ENCODE measurements around the gene ETNK1.

Gene ETNK1

DNA sequence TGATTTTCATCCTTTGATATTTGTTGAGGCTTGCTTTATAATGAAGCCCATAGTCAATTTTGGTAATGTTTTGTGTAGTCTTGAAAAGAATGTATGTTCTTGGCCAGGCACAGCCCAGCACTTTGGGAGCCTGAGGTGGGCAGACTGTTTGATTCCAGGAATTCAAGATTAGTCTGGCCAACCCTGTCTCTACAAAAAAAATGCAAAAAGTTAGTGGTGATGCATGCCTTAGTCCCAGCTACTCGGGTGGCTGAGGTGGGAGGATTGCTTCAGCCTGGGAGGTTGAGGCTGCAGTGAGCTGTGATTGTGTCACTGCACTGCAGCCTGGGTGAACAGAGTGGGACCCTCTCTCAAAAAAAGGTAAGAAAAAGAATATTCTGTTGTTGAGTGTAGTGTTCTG lies 10.8 kb downstream of the ETNK1 start:
- DNase-seq, result no peak

DNA sequence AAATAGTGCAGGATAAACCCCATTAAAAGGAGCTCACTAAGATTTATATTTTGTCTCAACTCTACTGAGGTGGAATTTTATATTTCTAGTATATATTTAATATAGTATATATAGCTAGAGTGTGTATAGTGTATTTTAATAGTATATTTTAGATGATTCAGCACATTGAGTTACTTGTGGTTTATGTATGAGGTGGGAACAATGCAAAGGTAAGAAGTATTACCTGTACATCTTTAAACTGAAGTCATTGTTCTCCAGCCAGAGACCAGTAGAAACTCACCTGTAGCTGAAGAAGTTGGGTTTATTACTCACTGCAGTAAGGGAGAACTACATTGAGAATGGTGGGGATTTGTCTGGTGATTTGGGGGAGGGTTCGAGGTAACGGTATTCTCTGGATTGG lies 15.9 kb downstream of the ETNK1 start:
- no peak for DNase-seq

DNA sequence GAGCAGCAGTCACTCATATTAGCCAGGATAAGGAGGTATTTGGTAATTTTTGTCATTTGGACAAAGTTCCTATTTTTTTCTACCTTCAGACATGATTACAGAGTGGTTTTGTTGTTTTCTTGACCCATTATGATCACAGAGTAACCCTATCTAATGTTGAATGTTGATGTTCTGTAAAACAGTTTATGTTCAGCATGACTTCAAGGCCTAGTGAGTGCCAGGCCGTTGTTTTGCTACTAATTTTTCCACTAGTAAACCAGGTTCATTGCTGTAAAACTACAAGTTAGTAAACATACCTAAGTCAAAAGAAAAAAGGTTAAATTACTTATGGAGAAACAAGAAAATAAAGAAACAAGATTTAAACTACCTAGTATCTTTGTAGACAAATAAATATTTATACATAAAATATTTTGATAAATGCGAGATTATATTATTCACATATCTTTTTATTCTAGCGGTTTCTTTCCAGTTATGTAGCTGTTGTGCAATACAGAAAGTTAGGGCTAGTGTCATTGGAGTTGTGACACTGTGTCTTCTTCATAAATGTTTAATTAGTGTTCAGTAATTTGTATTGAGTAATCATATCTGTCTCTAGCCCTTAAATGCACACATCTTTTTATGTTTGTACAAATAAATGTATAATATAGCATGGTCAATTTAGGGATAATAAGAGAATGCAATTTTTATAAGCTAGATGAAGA lies 16.5 kb downstream of the ETNK1 start:
- DNase-seq, result no peak

DNA sequence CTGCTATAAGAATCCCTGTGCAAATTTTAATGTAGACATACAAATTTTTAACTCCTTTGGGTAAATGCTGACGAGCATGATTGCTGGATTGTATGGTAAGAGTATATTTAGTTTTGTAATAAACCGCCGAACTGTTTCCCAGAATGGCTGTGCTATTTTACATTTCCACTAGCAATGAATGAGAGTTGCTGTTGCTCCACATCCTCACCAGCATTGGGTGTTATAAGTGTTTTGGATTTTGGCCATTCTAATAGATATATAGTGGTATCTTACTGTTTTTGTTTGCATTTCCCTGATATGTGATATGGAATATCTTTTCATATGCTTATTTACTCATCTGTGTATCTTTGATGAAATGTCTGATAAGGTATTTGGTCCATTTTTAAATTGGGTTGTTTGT lies 23.7 kb downstream of the ETNK1 start:
- DNase-seq, result no peak

DNA sequence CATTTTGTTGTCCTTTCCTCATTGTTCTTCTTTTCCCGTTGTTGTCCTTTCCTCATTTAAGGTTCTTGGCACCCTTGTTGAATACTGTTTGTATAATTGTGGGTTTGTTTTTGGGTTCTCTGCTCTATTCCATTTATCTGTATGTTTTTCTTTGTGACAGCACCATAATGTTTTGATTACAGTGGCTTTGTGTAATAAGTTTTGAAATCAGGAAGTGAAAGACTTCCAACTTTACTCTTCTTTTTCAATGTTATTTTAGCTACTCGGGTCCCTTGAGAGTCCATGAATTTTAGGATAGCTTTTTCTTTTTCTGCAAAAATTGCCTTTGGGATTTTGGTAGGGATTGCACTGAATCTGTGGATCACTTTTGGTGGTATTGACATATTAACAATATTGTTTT lies 28.1 kb downstream of the ETNK1 start:
- DNase-seq, result no peak

DNA sequence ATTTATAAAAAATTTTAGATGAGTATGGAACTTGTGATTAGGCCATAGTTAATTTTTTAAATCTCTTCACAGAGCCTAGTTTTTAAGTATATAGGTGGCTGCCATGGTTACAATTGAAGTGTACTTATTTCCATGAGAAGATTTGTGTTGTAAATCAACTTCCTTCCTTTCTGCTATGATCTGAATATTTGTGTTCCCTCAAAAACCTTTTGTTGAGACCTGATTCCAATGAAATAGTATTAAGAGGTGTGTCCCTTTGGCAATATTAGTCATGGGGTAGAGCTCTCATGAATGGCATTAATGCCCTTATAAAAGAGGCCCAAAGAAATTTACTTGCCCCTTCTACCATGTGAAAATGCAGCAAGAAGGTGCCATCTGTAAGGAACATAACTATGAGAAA lies 28.8 kb downstream of the ETNK1 start:
- DNase-seq, result no peak

DNA sequence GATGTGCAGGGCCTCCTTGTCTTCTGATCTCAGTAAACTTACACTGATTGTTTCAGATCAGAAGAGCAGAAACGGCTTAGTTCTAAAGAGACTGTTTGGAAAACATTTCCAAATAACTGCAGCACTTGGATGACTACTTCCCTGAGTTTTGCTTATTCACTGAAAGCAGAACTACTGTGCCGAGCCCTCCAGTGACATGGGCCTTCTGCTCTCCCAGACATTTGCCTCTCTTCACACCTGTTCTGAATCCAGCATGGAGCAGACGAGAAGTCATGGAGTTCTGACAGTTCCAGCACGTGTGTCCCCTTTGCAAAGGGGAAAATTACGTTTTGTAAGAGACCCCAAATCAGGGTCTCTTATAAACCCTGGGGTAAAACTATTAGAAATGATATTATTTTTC lies 31.4 kb downstream of the ETNK1 start:
- no peak for DNase-seq

DNA sequence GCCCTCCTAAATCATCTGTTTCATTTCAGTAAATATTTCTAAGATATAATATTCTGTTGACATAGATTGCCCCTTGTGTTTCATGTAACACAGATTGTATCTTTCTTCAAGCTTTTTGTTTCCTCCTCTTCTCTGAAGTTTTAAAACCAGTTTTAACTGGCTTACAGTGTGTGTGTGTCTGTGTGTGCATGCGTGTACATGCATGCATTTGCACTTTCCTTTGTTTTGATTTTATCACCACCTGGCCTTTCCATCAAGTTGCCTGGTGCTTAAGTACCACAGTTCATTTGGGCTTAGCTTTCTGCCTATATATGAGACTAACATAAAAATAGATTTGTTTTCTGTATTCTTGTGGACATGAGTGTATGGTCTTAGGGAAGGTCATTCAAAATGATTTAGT lies 31.9 kb downstream of the ETNK1 start:
- DNase-seq, result no peak

DNA sequence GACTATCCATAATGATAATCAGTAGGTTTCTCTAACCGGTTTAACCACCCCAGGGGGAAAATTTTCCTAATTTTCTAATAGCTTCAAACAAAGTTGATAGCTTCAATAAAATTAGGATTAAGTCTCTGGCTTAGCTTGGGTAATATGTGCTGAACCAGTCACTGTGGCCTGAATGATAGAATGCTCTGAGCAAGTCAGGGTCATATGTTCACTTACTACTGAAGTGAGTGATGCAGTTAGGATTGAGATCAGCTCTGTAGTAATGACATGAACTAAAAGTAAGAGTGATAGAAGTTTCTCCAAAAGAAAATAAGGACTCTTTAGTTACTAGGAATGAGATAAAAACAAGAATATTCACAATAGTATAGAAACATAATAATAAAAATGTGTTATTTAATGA lies 32.6 kb downstream of the ETNK1 start:
- DNase-seq, result no peak

DNA sequence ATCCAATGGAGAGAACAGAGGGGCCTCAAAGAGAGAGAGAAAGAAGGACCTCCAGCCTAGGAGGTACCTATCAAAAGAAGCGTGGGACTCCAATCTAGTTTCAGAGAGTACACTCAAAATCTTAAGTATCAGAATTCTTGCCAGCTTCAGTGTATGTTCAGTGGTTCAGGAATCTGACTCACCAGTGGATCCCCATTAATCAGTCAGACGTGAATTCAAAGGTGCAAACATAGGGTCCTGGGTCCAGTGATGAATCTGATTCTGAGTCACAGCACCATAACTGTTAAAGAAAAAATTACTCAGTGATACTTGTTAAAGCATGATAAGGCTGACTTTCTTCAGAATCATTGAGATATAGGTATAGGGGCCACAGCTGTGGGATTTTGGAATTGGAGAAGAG lies 33.2 kb downstream of the ETNK1 start:
- no peak for DNase-seq

DNA sequence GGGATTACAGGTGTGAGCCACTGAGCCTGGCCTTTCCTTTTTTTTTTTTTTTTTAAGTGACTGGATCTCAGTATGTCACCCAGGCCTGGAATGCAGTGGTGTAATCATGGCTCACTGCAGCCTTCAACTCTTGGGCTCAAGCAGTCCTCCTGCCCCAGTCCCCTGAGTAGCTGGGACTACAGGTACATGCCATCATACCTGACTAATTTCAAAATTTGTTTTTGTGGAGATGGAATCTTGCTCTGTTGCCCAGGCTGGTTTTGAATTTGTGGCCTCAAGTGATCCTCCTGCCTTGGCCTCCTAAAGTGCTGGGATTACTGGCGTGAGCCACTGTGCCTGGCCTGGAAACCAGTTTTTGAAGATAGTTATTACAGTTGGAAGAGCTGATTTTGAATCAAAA lies 37.4 kb downstream of the ETNK1 start:
- DNase-seq, result no peak

DNA sequence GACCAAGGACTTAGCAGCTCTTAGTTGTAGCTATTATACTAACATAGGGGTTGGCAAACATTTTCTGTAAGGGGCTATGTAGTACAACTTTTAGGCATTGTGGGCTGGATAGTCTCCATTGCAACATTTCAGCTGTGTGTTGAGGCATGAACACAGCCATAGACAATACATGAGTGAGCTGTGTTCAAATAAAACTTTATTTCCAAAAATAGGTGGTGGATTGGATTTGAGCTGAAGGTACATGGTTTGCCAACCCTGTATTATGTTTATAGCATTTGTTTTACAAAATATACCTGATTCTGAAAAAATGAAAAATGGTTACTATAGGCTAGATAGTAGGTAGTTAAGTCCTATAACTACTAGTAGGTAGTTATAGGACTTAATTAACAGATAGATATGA lies 40.5 kb downstream of the ETNK1 start:
- no peak for DNase-seq

DNA sequence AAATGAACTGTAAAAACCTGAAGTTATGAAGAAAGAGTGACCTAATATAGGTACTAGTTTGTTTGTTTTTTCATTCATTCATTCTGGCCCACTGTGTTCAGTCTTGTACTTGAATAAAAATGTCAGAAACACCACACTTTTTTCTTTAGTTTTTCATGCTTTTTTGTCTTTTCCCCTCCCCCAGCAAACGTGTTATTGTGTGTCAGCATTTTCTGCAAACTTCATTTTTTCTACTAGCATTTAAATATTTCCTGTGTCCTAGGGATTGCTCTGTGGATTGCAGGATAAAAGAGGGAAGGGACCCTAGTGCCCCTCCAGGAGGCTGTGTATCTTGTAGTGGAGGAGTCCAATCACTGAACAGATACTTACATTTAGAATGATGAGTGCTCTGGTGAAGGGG lies 42.2 kb downstream of the ETNK1 start:
- no peak for DNase-seq

DNA sequence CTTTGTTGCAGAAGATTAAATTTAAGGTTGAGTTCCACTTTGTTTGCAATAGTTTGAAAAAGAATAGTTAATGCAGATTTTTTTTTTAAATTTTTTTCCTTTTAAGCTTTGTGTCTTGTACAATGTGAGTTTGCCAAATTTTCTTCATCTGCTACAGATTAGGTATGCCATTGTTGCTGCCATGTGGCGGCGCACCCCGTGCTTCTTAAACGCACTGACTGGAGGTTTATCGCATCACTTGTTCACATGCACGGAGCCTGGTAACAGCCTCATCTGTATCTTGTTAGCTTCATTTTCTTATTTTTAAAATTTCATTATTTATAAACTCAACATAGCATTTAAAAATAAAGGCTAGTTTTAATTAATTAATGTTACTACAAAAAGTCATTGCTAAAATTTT lies 43.5 kb downstream of the ETNK1 start:
- DNase-seq, result no peak

DNA sequence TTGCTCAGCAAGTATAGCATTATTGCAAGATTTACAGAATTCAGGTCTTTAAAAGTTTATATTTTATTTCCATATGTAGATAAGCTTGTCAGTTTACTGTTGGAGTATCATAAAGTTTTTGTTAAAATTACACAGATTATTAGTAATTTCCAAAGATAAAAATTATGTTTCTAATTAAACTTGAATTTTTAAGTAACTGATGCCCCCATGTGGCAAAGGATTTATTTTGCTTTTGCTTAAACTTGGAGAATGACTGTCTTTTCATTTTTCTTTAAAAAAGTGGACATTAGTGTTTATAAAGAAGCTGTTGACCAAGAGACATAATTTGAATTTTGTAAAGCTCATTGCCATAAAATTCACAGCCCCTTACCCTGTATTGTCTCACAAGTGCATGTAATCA lies 45.8 kb downstream of the ETNK1 start:
- DNase-seq, result no peak

DNA sequence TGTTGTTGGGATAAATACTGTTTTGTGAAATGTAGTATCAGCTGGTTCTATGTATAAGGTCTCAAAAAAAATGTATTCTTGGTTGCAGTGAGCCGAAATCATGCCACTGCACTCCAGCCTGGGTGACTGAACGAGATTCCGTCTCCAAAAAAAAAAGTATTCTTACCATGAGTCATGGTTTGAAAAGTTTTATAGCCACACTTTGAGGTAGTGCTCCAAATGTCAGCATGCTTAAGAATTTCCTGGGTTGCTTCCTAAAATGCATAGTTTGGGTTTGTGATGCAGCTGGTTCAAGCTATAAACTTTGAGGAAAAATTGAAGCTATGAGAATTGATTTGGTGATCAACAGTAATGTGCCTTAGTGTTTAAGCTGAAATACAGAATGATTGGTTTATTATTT lies 48.0 kb downstream of the ETNK1 start:
- DNase-seq, result no peak

DNA sequence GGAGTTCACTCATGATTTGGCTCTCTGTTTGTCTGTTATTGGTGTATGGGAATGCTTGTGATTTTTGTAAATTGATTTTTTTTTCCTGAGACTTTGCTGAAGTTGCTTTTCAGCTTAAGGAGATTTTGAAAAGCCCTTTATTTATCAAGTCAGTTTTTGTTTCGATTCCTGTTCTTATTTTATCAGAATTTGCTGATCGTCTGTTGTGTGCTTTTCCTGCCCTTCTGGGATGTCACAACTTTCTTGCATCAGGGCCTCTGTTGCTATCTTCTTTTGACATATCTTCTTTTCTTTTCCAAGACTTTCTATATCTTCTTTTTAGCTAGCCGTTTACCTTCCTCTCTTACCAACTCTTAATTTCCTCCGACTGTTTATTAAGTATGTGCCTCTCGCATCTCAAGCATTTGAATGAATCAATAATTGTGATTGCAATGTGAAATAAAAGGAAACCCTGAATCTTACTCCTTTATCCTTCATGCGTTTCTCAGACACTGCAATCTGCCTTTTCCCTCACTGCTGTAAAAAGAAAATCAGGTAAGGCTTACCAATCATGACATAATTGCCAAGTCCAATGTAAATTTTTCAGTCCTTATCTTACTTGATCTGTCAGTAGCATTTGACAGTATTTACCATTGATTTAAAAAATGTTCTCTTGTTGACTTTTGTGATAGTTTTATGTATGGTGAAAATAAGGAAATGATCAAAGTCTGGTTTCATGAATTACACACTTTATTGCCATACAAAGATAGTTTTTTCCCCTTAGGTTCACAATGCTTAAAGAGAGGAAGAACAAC lies 53.0 kb downstream of the ETNK1 start:
- DNase-seq, result no peak

DNA sequence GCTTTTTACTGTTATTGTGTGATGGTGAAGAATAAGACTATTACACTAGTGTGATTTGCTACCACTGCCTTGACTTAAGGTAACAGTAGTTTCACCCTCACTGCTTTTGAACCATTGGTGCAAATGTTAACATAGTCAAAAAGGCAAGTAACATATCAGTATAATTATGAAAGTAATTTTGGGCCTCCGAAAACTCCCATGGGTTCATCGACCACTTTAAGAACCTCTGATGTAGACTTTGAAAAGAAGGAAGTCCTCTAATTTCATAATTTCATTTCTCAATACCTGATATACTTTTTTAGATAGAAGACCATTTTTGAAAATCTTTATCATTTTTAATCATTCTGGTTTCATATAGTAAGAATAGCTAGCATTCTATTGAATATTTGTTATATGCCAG lies 57.7 kb downstream of the ETNK1 start:
- DNase-seq, result no peak

DNA sequence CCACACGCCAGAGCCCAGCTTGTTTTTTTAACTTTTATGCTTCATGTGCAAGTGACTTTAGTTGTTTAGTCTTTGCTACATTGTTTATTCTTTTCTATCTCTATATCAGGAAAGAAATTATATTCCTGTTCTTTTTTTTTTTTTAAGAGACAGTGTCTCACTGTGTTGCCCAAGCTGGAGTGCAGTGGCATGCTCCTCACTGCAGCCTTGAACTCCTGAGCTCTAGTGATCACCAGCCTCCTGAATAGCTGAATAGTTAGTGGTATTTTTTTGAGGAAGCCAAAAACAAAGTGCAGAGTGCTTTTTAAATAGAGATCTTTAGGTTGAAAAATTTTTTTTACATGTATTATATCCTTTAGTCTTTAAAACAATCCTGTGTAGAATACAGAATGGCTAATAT lies 58.2 kb downstream of the ETNK1 start:
- DNase-seq, result no peak

DNA sequence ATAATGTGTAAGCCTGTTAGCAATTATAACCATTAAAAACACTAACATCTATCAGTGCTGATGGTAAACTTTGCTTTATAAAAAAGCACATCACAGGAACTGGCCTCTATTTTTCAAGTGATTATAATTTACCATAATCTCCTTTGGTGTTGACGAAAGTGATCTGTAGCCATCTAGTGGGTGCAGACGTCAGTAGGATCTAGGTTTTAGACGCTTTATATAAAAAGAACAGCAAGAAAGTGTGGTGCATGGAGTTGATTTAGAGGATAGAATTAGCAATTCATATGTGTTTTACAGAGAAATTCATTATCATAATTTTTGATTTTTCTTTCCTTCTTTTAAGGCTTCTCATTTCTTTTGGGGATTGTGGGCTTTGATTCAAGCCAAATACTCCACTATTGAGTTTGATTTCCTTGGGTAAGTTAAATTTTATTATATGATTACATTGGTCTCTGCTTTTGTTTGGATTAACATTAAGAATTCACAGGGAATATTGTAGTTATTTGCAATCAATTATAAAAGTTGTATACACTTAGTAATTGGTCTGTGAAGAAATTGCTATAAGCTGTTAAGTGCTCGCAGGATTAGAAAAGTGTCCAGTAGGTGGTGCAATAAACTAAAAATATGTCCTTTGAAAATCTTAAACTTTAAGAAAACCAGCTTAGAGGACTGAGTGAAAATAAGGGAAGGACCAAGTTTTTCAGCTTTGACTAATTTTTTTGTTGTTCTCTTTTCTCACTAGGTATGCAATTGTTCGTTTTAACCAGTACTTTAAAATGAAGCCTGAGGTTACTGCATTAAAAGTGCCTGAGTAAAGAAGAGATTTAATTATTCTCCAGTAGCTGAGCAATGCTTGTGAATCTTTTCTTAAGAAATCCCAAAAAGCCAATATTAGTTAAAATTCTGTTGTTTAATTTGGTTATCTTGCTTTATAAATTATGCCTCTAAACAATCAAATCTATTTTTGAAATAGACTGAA lies 59.5 kb downstream of the ETNK1 start:
- DNase-seq, result no peak

DNA sequence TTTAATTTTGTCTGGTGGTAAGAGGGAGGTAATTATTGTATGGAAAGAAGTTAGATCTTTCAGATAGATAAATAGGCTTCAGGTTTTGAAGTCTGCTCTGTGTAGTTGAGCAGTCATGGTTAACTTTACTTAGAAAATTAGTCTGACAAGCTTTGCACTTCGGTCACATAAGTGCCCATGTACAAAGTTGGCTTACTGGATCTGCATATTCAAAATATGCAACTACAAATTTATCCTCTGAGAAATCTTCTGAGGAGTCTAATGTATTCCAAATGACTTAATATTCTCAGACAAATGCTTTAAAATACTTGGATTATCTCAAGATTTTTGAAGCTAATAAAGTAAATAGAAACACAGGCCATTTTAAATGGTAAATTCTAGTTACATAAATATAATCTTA lies 61.2 kb downstream of the ETNK1 start:
- DNase-seq, result no peak

DNA sequence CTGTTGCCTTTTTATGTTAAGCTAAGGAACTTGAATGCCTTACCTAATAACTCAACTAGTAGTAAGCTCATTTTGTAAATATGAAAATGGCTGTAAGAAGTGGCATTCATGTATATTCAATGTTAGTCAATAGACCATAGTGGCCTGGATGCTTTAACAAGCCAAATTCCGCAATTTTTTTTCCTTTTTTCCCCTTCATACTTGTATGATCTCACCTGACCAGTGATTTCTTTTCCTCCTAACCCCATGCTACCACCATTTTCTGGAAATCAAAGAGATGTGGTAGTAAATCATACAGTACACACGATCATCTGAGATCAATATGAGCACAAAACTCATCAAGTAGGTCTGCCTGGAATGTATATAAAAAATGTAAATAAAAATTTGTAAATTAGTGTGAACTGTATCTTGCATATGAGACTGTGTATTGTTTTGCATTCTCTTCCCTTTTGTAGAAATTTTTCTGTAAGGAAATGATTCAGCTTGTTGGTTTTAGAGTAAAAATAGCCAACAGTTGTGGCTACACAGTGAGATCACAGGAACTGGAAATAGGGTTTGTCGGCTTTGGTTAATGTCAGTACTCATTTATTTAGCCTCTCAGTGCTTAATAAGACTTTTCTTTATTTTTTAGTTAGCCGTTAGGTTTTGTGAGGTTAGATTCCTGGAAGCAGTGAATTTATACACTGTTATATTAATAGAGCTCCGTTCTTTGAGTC lies 62.5 kb downstream of the ETNK1 start:
- DNase-seq, result no peak

DNA sequence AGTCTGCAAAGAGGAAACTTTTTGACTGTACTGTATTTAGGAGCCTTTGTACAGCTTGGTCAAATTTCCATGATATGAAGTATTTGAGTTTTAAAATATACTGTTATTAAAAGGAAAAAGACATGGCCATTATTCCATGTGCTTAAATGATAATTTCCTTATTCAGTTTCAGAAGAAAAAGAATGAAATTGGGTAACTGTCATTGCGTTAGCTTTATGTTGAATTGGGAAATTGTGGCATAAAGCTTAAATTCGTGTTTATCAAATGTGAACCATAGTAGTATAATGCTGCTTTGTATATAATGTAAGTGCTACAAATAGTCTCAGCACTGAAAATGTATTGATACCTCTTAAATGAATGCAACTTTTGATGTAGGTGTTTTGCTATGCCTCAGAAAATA lies 64.9 kb downstream of the ETNK1 start:
- DNase-seq, result no peak
